Type B pancreatic cell (in vitro differentiated cells): ENCODE measurements around the gene BARHL1. TPM values are rescaled to one million over a fixed set of nuclear protein-coding genes. Genes with fewer than 3 reads are reported as not detected.

ENCODE experiments used
- DNase-seq: peaks from one replicate; pipeline ENCODE4 v3.0.0; 2021; ENCODE audit warnings: mixed read lengths; ENCODE audit not compliant: unreplicated experiment; ENCODE audit errors: extremely low spot score
- H3K27ac Mint-ChIP-seq: 2 replicates; pipeline ENCODE4 v1.8.0; 2021; ENCODE audit warnings: mild to moderate bottlenecking, mixed read lengths
- H3K27me3 Mint-ChIP-seq: 2 replicates; pipeline ENCODE4 v1.8.0; 2021; ENCODE audit warnings: mixed read lengths
- H3K36me3 Mint-ChIP-seq: 2 replicates; pipeline ENCODE4 v1.8.0; 2021; ENCODE audit warnings: mixed read lengths
- H3K4me1 Mint-ChIP-seq: one replicate; pipeline ENCODE4 v1.8.0; 2021; ENCODE audit warnings: mixed read lengths; ENCODE audit not compliant: unreplicated experiment
- H3K4me3 Mint-ChIP-seq: 2 replicates; pipeline ENCODE4 v1.8.0; 2021; ENCODE audit warnings: mild to moderate bottlenecking, mixed read lengths
- H3K9me3 Mint-ChIP-seq: 2 replicates; pipeline ENCODE4 v1.8.0; 2021; ENCODE audit warnings: mixed read lengths
- CTCF ChIP-seq: fragments of 200-600 bp; sonication (generic); conservative IDR thresholded peaks from 2 replicates; pipeline ENCODE4 v1.5.0; 2021; ENCODE audit warnings: antibody characterized with exemption, mild to moderate bottlenecking
- total RNA-seq: library from RNA; stranded (reverse); gene quantifications from 2 replicates; pipeline ENCODE4 v1.2.1, GENCODE V29; 2021; ENCODE audit warnings: low replicate concordance

The BARHL1 gene
- total RNA-seq, 1 donor from 2014 or later: 0.14 TPM

GRCh38 chr9:132551556-132551955, 30.9 kb upstream of the BARHL1 start:
- DNase-seq: no peak
- peaks cover 49% of the 10 kb centered on the region for H3K27me3 Mint-ChIP-seq
- no peaks in the 10 kb centered on the region for H3K36me3 Mint-ChIP-seq
- TF ChIP-seq CTCF: no peak
- H3K4me3 Mint-ChIP-seq: no peak overlapping the region
- no peak overlapping the region for H3K27ac Mint-ChIP-seq
- H3K9me3 Mint-ChIP-seq: no peaks in the 10 kb centered on the region
- peaks cover 38% of the 10 kb centered on the region for H3K4me1 Mint-ChIP-seq

- Mint-ChIP-seq H3K4me3 (no peak overlapping the region), H3K36me3 (no peaks in the 10 kb centered on the region), H3K9me3 (no peaks in the 10 kb centered on the region), H3K27ac (no peak overlapping the region), H3K4me1 (peaks cover 33% of the 10 kb centered on the region), H3K27me3 (peaks cover 53% of the 10 kb centered on the region)
- TF ChIP-seq CTCF: no peak
- DNase-seq: no peak
Measured at GRCh38 chr9:132552041-132552440, 30.4 kb upstream of the BARHL1 start.

GRCh38 chr9:132554755-132555154, 27.7 kb upstream of the BARHL1 start:
- Mint-ChIP-seq H3K4me3 (no peak overlapping the region), H3K36me3 (no peaks in the 10 kb centered on the region), H3K9me3 (peaks cover 6% of the 10 kb centered on the region), H3K4me1 (peaks cover 7% of the 10 kb centered on the region), H3K27ac (no peak overlapping the region), H3K27me3 (peaks cover 55% of the 10 kb centered on the region)
- no peak for TF ChIP-seq CTCF
- DNase-seq: no peak

- peaks cover 58% of the 10 kb centered on the region for H3K27me3 Mint-ChIP-seq
- no peak overlapping the region for H3K4me3 Mint-ChIP-seq
- H3K4me1 Mint-ChIP-seq: peaks cover 8% of the 10 kb centered on the region
- DNase-seq: no peak
- no peaks in the 10 kb centered on the region for H3K36me3 Mint-ChIP-seq
- H3K9me3 Mint-ChIP-seq: peaks cover 6% of the 10 kb centered on the region
- no peak for TF ChIP-seq CTCF
- H3K27ac Mint-ChIP-seq: no peak overlapping the region
Measured at GRCh38 chr9:132555528-132555927, 26.9 kb upstream of the BARHL1 start.

GRCh38 chr9:132556235-132556634, 26.2 kb upstream of the BARHL1 start:
- no peaks in the 10 kb centered on the region for H3K36me3 Mint-ChIP-seq
- H3K9me3 Mint-ChIP-seq: peaks cover 6% of the 10 kb centered on the region
- no peak for DNase-seq
- H3K27me3 Mint-ChIP-seq: peaks cover 61% of the 10 kb centered on the region
- no peak overlapping the region for H3K27ac Mint-ChIP-seq
- no peak overlapping the region for H3K4me3 Mint-ChIP-seq
- TF ChIP-seq CTCF: no peak
- H3K4me1 Mint-ChIP-seq: peaks cover 15% of the 10 kb centered on the region

GRCh38 chr9:132556714-132557113, 25.7 kb upstream of the BARHL1 start:
- no peak overlapping the region for H3K27ac Mint-ChIP-seq
- DNase-seq: no peak
- no peaks in the 10 kb centered on the region for H3K36me3 Mint-ChIP-seq
- H3K27me3 Mint-ChIP-seq: peaks cover 62% of the 10 kb centered on the region
- no peak for TF ChIP-seq CTCF
- H3K9me3 Mint-ChIP-seq: peaks cover 6% of the 10 kb centered on the region
- no peak overlapping the region for H3K4me3 Mint-ChIP-seq
- H3K4me1 Mint-ChIP-seq: peaks cover 15% of the 10 kb centered on the region
